B cell (primary cell): ENCODE results near the gene RIMBP2. TPM values are rescaled to one million over a fixed set of nuclear protein-coding genes. Genes with fewer than 3 reads are reported as not detected.

ENCODE experiments used
- ATAC-seq: fragments of 200-7000 bp; cut with Tn5 transposase; one replicate; pipeline ENCODE4 v1.10.0; 2021; ENCODE audit warnings: low read depth, mild to moderate bottlenecking, moderate number of reproducible peaks, moderate library complexity
- CTCF ChIA-PET: fragments of 350-600 bp; sonication (Branson Sonifier 250); formaldehyde crosslinking; loops from one replicate; lab custom pipeline; 2021; ENCODE audit warnings: antibody characterized with exemption, inconsistent platforms; lab: Charles Lee
- POLR2A ChIA-PET: fragments of 350-600 bp; sonication (Branson Sonifier 250); formaldehyde crosslinking; loops from one replicate; lab custom pipeline; 2021; ENCODE audit warnings: antibody characterized with exemption; lab: Charles Lee
- DNase-seq: peaks from one replicate; pipeline ENCODE4 v3.0.0; 2013
- H2AFZ ChIP-seq: 2 replicates; pipeline ENCODE4 v1.6.1; 2012; ENCODE audit warnings: mild to moderate bottlenecking, low read depth, low read length; ENCODE audit not compliant: insufficient read depth, poor library complexity, severe bottlenecking
- H3K27ac ChIP-seq, 2 donors: 1 replicate in 1 of 2; 2 replicates in 1 of 2; pipeline ENCODE4 v1.5.1; 2012 to 2013; ENCODE audit warnings: low read length in 2 of 2, mild to moderate bottlenecking in 2 of 2, moderate library complexity in 1 of 2
- H3K27me3 ChIP-seq, 4 experiments: fragments of 200-600 bp in 1 of 4; sonication (generic) in 1 of 4; replicated peaks in 1 of 4; 1 replicate in 2 of 4; 2 replicates in 2 of 4; pipeline versions ENCODE4 v1.6.1 to v1.7.0; 2013 to 2016; ENCODE audit warnings: low read length in 3 of 4, mild to moderate bottlenecking in 2 of 4, mixed read lengths in 1 of 4, moderate library complexity in 1 of 4; ENCODE audit not compliant: insufficient read depth in 4 of 4, control insufficient read depth in 3 of 4; ENCODE audit errors: control extremely low read depth in 1 of 4
- H3K36me3 ChIP-seq, 2 experiments: replicated peaks in 1 of 2; 1 replicate in 1 of 2; 2 replicates in 1 of 2; pipeline versions ENCODE4 v1.6.1 to v1.7.1; 2013; ENCODE audit warnings: low read length in 1 of 2; ENCODE audit not compliant: insufficient read depth in 2 of 2, control insufficient read depth in 1 of 2; ENCODE audit errors: control extremely low read depth in 1 of 2, extremely low read depth in 1 of 2
- H3K4me1 ChIP-seq, 2 donors: fragments of 200-600 bp in 1 of 2; sonication (generic) in 1 of 2; 1 replicate in 1 of 2; 2 replicates in 1 of 2; pipeline versions ENCODE4 v1.5.1 to v1.6.1; 2013 to 2017; ENCODE audit warnings: low read length in 2 of 2; ENCODE audit not compliant: control insufficient read depth in 2 of 2, insufficient read depth in 2 of 2
- H3K4me2 ChIP-seq: replicated peaks from 2 replicates; pipeline ENCODE3; 2012; ENCODE audit warnings: mild to moderate bottlenecking, low read depth, low read length; ENCODE audit not compliant: poor library complexity, severe bottlenecking
- H3K4me3 ChIP-seq, 5 experiments: fragments of 200-600 bp in 1 of 5; sonication (generic) in 1 of 5; 1 replicate in 3 of 5; 2 replicates in 2 of 5; pipeline versions ENCODE4 v1.5.1 to v1.7.0; 2011 to 2016; ENCODE audit warnings: low read length in 4 of 5, mild to moderate bottlenecking in 4 of 5, low read depth in 2 of 5, control low read depth in 1 of 5, moderate library complexity in 1 of 5; ENCODE audit not compliant: insufficient read depth in 1 of 5; ENCODE audit errors: control extremely low read depth in 1 of 5, extremely low read depth in 1 of 5
- H3K79me2 ChIP-seq: fragments of 200-600 bp; sonication (generic); one replicate; pipeline ENCODE4 v1.6.0; 2016; ENCODE audit warnings: low read length; ENCODE audit not compliant: control insufficient read depth, insufficient read depth
- H3K9ac ChIP-seq: fragments of 200-600 bp; sonication (generic); 2 replicates; pipeline ENCODE4 v1.6.1; 2017; ENCODE audit warnings: mild to moderate bottlenecking, low read length, moderate library complexity
- H3K9me3 ChIP-seq, 3 donors: one replicate each; pipeline versions ENCODE4 v1.6.1 to v1.7.1; 2013; ENCODE audit warnings: low read length in 2 of 3; ENCODE audit not compliant: control insufficient read depth in 2 of 3, insufficient read depth in 1 of 3; ENCODE audit errors: control extremely low read depth in 1 of 3
- H4K20me1 ChIP-seq: 2 replicates; pipeline ENCODE4 v1.6.0; 2012; ENCODE audit warnings: mild to moderate bottlenecking, low read length; ENCODE audit not compliant: insufficient read depth, control insufficient read depth, poor library complexity, severe bottlenecking
- H3K27ac Mint-ChIP-seq: one replicate; pipeline ENCODE4 v1.8.0; 2021; ENCODE audit warnings: mixed read lengths
- H3K27me3 Mint-ChIP-seq: one replicate; pipeline ENCODE4 v1.8.0; 2021; ENCODE audit warnings: mixed read lengths
- H3K4me1 Mint-ChIP-seq: one replicate; pipeline ENCODE4 v1.8.0; 2021; ENCODE audit warnings: mixed read lengths
- H3K4me3 Mint-ChIP-seq: one replicate; pipeline ENCODE4 v1.8.0; 2021; ENCODE audit warnings: mixed read lengths
- H3K9me3 Mint-ChIP-seq: one replicate; pipeline ENCODE4 v1.8.0; 2022; ENCODE audit warnings: mixed read lengths; ENCODE audit not compliant: insufficient read depth
- CTCF ChIP-seq: fragments of 200-600 bp; IDR thresholded peaks from one replicate; pipeline ENCODE4 v1.8.0; 2022; ENCODE audit warnings: antibody characterized with exemption, mild to moderate bottlenecking
- EZH2 ChIP-seq: IDR thresholded peaks from 2 replicates; pipeline ENCODE4 v1.6.1; 2012; ENCODE audit warnings: borderline replicate concordance, low read depth, mild to moderate bottlenecking, moderate library complexity, low read length; ENCODE audit not compliant: insufficient read depth, poor library complexity, severe bottlenecking
- WGBS: methylation state at CpG from one replicate; pipeline ENCODE4 v1.1.5; 2013; ENCODE audit warnings: missing lambda C conversion rate; ENCODE audit not compliant: insufficient coverage; 5-methylcytosine and 5-hydroxymethylcytosine counted together
- intact Hi-C: fragments of 100-400 bp; cut with micrococcal nuclease; formaldehyde crosslinking; loops from one replicate; pipeline ENCODE4 v1.10.0; 2022
- polyA plus RNA-seq: library from polyadenylated mRNA; depleted of rRNA; stranded (reverse); fragments of >200 nt; gene quantifications from 2 replicates; pipeline ENCODE4 v1.2.3, GENCODE V29; 2012
- total RNA-seq, 2 donors: library from RNA; stranded (reverse); fragments of 120-200 nt in 1 of 2; gene quantifications; 1 replicate in 1 of 2; 2 replicates in 1 of 2; pipeline versions ENCODE4 v1.2.3 to v1.2.4, GENCODE V29; 2013 to 2022

RIMBP2 gene
- total and polyA plus RNA-seq, 2 donors (not counting 1 experiment from before 2014, with no cell fraction given), result not detected

DNA sequence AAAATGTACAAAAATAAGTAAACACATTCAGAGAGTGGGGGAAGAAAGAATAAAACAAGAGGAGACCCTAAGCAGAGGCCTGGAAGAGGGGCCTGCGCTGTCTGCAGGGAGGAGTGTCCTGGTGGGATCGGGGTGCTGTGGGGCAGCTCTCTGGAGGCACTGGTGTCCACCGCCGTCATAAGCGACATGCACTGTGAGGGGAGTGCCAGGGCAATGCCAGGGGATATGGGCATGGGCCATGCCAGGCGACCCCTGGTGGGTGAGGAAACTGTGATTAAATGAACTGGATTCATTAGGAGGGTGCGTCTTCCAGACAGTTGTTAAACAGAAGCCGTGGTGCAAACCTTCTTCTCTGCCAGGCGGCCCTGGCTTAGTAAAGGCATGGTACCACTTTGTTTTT lies 261.8 kb downstream of the RIMBP2 start:
- Histone ChIP-seq H3K27ac (no peak overlapping the region), H3K9me3 (peaks cover 0 to 27% (median 0%) of the 10 kb centered on the region in 3 donors), H3K4me1 (no peaks in the 10 kb centered on the region), H3K27me3 (no peaks in the 10 kb centered on the region), H4K20me1 (no peaks in the 10 kb centered on the region), H2AFZ (no peak overlapping the region), H3K36me3 (no peaks in the 10 kb centered on the region), H3K79me2 (no peaks in the 10 kb centered on the region), H3K4me2 (no peak overlapping the region), H3K4me3 (no peak overlapping the region), H3K9ac (no peak overlapping the region)
- ATAC-seq (no peak), DNase-seq (no peak)
- POLR2A ChIA-PET, result no interaction called here
- WGBS, result 95% methylated on average over 7 of the region's 9 CpGs
- H3K9me3 Mint-ChIP-seq, result no peaks in the 10 kb centered on the region
- H3K27ac Mint-ChIP-seq, result no peak overlapping the region
- H3K27me3 Mint-ChIP-seq, result no peaks in the 10 kb centered on the region
- H3K4me1 Mint-ChIP-seq, result no peaks in the 10 kb centered on the region
- H3K4me3 Mint-ChIP-seq, result no peak overlapping the region
- intact Hi-C loops, result no loop called here
- TF ChIP-seq CTCF (no peak), EZH2 (no peak)
- CTCF ChIA-PET, result no interaction called here

- WGBS, result 66% methylated on average over 3 of the region's 10 CpGs
- intact Hi-C loops, result no loop called here
These were observed 263.6 kb downstream of the RIMBP2 start for GRCh38 chr12:130452546-130452945.

More at GRCh38 chr12:130452546-130452945, 263.6 kb downstream of the RIMBP2 start:
- Mint-ChIP-seq H3K4me3 (no peak overlapping the region), H3K27ac (no peak overlapping the region), H3K4me1 (no peaks in the 10 kb centered on the region), H3K27me3 (no peaks in the 10 kb centered on the region), H3K9me3 (no peaks in the 10 kb centered on the region)
- Histone ChIP-seq H3K9ac (no peak overlapping the region), H3K79me2 (no peaks in the 10 kb centered on the region), H3K9me3 (peaks cover 0 to 27% (median 0%) of the 10 kb centered on the region in 3 donors), H3K4me1 (no peaks in the 10 kb centered on the region), H3K27me3 (no peaks in the 10 kb centered on the region), H3K4me3 (no peak overlapping the region), H3K36me3 (no peaks in the 10 kb centered on the region), H2AFZ (no peak overlapping the region), H4K20me1 (no peaks in the 10 kb centered on the region), H3K4me2 (no peak overlapping the region), H3K27ac (no peak overlapping the region)
- DNase-seq (no peak), ATAC-seq (no peak)
- POLR2A ChIA-PET, result no interaction called here
- TF ChIP-seq CTCF (no peak), EZH2 (no peak)
- CTCF ChIA-PET, result no interaction called here
